ENCODE results near the gene HBM. TPM values are rescaled to one million over a fixed set of nuclear protein-coding genes. Genes with fewer than 3 reads are reported as not detected.
"Not testable (repeated sequence)": the region's sequence is repeated elsewhere in the genome, so short reads cannot be mapped to it uniquely, and the experiment has no call there.

The HBM gene
- total and polyA plus RNA-seq, 11 donors, result 0.54 to 0.62 (median 0.58) TPM; not detected in 7

DNA sequence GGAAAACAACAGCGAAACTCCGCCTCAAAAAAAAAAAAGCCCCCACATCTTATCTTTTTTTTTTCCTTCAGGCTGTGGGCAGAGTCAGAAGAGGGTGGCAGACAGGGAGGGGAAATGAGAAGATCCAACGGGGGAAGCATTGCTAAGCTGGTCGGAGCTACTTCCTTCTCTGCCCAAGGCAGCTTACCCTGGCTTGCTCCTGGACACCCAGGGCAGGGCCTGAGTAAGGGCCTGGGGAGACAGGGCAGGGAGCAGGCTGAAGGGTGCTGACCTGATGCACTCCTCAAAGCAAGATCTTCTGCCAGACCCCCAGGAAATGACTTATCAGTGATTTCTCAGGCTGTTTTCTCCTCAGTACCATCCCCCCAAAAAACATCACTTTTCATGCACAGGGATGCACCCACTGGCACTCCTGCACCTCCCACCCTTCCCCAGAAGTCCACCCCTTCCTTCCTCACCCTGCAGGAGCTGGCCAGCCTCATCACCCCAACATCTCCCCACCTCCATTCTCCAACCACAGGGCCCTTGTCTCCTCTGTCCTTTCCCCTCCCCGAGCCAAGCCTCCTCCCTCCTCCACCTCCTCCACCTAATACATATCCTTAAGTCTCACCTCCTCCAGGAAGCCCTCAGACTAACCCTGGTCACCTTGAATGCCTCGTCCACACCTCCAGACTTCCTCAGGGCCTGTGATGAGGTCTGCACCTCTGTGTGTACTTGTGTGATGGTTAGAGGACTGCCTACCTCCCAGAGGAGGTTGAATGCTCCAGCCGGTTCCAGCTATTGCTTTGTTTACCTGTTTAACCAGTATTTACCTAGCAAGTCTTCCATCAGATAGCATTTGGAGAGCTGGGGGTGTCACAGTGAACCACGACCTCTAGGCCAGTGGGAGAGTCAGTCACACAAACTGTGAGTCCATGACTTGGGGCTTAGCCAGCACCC, 9.5 kb downstream of the HBM start:
- WGBS, 4 donors, result 19 to 27% (median 20%) methylated on average over 7 to 8 of the region's 8 CpGs
- TF ChIP-seq, protein P1, sequence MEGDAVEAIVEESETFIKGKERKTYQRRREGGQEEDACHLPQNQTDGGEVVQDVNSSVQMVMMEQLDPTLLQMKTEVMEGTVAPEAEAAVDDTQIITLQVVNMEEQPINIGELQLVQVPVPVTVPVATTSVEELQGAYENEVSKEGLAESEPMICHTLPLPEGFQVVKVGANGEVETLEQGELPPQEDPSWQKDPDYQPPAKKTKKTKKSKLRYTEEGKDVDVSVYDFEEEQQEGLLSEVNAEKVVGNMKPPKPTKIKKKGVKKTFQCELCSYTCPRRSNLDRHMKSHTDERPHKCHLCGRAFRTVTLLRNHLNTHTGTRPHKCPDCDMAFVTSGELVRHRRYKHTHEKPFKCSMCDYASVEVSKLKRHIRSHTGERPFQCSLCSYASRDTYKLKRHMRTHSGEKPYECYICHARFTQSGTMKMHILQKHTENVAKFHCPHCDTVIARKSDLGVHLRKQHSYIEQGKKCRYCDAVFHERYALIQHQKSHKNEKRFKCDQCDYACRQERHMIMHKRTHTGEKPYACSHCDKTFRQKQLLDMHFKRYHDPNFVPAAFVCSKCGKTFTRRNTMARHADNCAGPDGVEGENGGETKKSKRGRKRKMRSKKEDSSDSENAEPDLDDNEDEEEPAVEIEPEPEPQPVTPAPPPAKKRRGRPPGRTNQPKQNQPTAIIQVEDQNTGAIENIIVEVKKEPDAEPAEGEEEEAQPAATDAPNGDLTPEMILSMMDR (IDR thresholded peaks at IDR 0.05), result no peak
- no peak for TF ChIP-seq POLR2A (IDR thresholded peaks at IDR 0.05)
- H3K4me3 ChIP-seq, result no peak overlapping the region
- H3K36me3 ChIP-seq, result no peaks in the 10 kb centered on the region
- no peak overlapping the region for H3K27ac ChIP-seq
- no peak for DNase-seq
- peaks cover 0 to 15% (median under 1%) of the 10 kb centered on the region in 12 donors for H3K4me1 ChIP-seq
- no peaks in the 10 kb centered on the region for H3K9me3 ChIP-seq
- intact Hi-C loops (cut with DNase I), result loop anchor here in 1 of 10 donors (5.0 kb wide), 1 partner anchor 68 kb away; no protein-coding TSS in a partner anchor
- ATAC-seq, result no peak
- peaks cover 37 to 70% (median 60%) of the 10 kb centered on the region in 9 donors for H3K27me3 ChIP-seq

- 0 to 1% methylated on average over 25 to 27 of the region's 39 CpGs; no CpG with 5 or more reads in 2 of the 4 donors for WGBS, 4 donors
- Histone ChIP-seq H3K27me3 (peaks cover 34 to 65% (median 56%) of the 10 kb centered on the region in 9 donors), H3K4me1 (peaks cover 4 to 22% (median 8%) of the 10 kb centered on the region in 12 donors), H3K4me3 (peak overlapping the region in 1 of 12 donors; percentile 29)
- not testable (repeated sequence) for ATAC-seq, H3K9me3 ChIP-seq, H3K27ac ChIP-seq, DNase-seq, H3K36me3 ChIP-seq
- intact Hi-C loops (cut with DNase I), result loop anchor here in 1 of 10 donors (5.0 kb wide), 1 partner anchor 69 kb away; no protein-coding TSS in a partner anchor
Observed at GRCh38 chr16:176006-176405, 10.2 kb downstream of the HBM start.

GRCh38 chr16:176477-177382, 11.0 kb downstream of the HBM start, which contains the start of gene HBA1:
Gene HBA1, plus strand, starts transcription at chr16:176680. Its CDS starts 37 bp downstream, at chr16:176717.
- H3K27ac ChIP-seq, DNase-seq, H3K9me3 ChIP-seq, H3K36me3 ChIP-seq: not testable (repeated sequence)
- H3K4me1 ChIP-seq, result peaks cover 7 to 28% (median 12%) of the 10 kb centered on the region in 12 donors
- intact Hi-C loops (cut with DNase I), result loop anchor here in 1 of 10 donors (5.0 kb wide), 1 partner anchor 69 kb away; no protein-coding TSS in a partner anchor
- ATAC-seq, result peak in 1 of 4 donors; percentile 6
- H3K27me3 ChIP-seq, result peaks cover 34 to 61% (median 49%) of the 10 kb centered on the region in 9 donors
- H3K4me3 ChIP-seq, result peak within 1 kb of the TSS in 1 of 12 donors; percentile 29
- 3 to 7% (median 4%) methylated on average over 14 to 43 of the region's 88 CpGs for WGBS, 4 donors

- no peak overlapping the region for H3K27ac ChIP-seq
- DNase-seq (peak in 3 of 5 donors; percentile 0 to 47 (median 43)), ATAC-seq (peak in 1 of 4 donors; percentile 13)
- peaks cover 34 to 61% (median 47%) of the 10 kb centered on the region in 9 donors for H3K27me3 ChIP-seq
- WGBS, 4 donors, result 4 to 8% (median 5%) methylated on average over 12 to 13 of the region's 13 CpGs
- TF ChIP-seq POLR2A (IDR thresholded peaks at IDR 0.05), result no peak
- TF ChIP-seq, protein P1 (IDR thresholded peaks at IDR 0.05), result no peak
- no peak overlapping the region for H3K4me3 ChIP-seq
- no peaks in the 10 kb centered on the region for H3K9me3 ChIP-seq
- H3K4me1 ChIP-seq, result peaks cover 7 to 28% (median 12%) of the 10 kb centered on the region in 12 donors
- no peaks in the 10 kb centered on the region for H3K36me3 ChIP-seq
- intact Hi-C loops (cut with DNase I), result loop anchor here in 1 of 10 donors (5.0 kb wide), 1 partner anchor 70 kb away; no protein-coding TSS in a partner anchor
Observed at GRCh38 chr16:177394-177822, 11.6 kb downstream of the HBM start.

All from heart left ventricle (tissue), 16 donors.